HUDEP-2 (cell line): ENCODE results near the gene MYO1F.
"Not testable (repeated sequence)": the region's sequence is repeated elsewhere in the genome, so short reads cannot be mapped to it uniquely, and the experiment has no call there.

Experiments used
- DNase-seq, 76 experiments: peaks; one replicate each; lab custom pipeline; 2025; ENCODE audit not compliant: unreplicated experiment in 76 of 76; lab: John Stamatoyannopoulos, UW

The MYO1F gene

DNA sequence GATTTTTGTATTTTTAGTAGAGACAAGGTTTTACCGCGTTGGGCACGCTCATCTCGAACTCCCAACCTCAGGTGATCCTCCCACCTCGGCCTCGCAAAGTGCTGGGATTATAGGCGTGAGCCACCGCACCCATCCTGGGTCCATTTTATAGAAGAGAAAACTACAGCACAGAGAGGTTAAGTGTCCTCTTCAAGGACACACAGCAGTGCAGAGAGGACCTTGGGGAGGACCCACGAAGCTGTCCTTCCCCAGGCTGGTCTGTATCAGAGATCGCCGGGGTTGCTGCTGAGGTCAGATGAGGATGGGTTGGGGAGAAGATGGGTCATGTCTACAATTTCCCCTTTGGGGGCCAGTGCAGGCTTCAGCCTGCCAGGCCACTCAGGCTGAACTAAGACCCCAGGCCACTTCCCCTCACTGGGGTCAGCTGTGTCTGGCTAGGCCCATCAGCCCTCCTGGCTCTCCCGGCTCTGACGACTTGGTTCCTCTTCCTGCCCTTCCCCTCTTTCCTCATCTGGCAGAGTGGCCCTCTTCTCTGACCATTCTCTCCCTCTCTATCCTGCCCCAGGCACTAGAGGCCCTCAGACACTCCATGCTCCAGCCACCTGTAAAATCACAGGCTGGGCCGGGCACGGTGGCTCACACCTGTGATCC lies 9.6 kb downstream of the MYO1F start:
- no peak for DNase-seq

DNA sequence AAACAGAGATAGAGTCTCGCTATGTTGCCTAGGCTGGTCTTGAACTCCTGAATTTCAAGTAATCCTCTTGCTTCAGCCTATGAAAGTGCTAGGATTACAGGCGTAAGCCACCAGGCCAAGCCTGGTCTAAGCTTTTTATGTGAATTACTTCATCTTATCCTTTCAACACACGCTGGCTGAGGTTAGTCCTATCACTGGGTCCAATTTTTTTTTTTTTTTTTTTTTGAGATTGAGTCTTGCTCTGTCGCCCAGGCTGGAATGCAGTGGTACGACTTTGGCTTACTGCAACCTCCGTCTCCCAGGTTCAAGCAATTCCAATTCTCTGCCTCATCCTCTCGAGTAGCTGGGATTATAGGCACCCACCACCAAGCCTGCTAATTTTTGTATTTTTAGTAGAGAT lies 10.4 kb downstream of the MYO1F start:
- no peak for DNase-seq

DNA sequence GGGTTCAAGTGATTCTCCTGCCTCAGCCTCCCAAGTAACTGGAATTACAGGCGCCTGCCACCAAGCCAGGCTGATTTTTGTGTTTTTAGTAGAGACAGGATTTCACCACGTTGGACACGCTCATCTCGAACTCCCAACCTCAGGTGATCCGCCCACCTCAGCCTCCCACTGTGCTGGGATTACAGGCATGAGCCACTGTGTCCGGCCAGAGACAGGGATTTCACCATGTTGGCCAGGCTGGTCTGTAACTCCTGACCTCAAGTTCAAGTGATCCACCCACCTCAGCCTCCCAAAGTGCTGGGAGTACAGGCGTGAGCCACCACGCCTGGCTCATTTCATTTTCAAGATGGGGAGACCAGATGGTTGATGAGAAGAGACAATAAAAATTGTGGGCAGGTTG lies 12.4 kb downstream of the MYO1F start:
- DNase-seq = not testable (repeated sequence)

DNA sequence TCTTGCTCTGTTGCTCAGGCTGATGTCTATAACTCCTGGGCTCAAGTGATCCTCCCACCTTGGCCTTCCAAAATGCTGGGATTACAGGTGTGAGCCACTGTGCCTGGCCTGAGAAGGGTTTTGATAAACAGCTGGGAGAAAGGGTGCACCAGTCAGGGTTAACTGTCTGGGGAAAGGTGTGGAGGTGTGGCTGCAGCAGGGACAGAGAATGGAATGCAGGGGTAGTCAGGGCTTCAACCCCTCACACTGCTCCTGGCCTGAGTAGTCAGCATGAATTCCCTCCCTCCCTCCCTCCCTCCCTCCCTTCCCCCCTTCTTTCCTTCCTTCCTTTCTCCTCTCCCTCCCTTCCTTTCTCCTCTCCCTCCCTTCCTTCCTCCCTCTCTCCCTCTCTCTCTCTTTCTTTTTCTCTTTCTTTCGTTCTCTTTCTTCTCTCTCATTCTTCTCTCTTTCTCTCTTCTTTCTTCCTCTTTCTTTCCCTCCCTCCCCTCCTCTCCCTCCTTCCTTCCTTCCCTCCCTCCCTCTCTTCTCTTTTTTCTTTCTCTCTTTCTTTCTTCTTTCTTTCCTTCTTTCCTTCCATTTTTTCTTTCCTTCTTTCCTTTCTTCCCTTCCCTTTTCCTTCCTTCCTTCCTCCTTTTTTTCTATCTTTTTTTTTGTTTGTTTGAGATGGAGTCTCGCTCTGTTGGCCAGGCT lies 16.0 kb downstream of the MYO1F start:
- DNase-seq = no peak

DNA sequence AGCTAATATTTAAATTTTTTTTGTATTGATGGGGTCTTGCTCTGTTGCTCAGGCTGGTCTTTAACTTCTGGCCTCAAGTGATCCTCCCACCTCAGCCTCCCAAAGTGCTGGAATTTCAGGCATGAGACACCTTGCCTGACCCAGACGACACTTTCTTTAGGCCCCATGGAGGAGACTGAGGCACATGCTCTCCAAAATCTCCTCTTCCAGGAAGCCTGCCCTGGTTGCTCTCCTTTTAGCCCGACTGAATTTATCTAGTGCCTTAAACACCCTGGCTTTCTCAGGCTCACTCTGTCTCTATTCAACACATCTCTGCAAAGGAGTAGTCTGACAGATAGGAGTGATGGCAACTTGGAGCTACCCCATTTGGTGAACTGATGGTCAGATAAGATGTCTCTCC lies 18.9 kb downstream of the MYO1F start:
- DNase-seq = no peak

DNA sequence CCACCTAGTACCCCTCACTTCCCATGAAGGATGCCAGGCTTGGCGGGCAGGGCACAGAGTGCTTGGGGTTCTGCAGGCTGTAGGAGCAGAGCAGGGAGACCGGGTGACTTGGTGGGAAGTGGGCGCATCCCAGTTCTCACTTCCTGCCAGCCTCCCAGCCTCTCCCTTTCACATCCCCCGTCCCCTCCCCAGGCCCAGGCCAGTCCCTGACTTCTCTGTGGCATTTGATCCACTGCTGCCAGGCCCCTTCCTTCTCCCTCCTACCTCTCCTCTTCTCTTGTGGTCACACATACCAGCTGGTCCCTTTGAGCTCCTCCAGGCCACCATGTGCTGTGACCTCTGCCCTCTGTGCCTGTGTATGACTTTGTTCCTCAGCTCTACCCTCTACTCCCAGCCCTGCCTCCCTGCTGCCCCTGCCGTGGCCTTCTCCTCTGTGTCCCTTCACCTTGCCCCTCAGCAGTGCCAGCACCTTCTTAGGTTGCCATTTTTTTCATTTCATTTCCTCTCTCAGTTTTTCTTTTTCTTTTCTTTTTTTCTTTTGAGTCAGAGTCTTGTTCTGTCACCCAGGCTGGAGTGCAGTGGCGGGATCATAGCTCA lies 19.5 kb downstream of the MYO1F start:
- DNase-seq = no peak

DNA sequence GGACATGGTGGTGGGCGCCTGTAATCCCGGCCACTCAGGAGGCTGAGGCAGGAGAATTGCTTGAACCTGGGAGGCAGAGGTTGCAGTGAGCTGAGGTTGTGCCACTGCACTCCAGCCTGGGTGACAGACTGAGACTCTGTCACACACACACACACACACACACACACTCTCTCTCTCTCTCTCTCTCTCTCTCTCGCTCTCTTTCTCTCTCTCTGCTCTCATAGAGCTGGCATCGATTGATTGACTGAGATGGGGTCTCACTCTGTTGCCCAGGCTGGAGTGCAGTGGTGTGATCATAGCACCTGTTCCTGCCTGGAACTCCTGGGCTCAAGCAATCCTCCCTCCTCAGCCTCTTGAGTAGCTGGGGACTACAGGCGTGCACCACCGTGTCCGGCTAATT lies 23.5 kb downstream of the MYO1F start:
- DNase-seq = not testable (repeated sequence)

DNA sequence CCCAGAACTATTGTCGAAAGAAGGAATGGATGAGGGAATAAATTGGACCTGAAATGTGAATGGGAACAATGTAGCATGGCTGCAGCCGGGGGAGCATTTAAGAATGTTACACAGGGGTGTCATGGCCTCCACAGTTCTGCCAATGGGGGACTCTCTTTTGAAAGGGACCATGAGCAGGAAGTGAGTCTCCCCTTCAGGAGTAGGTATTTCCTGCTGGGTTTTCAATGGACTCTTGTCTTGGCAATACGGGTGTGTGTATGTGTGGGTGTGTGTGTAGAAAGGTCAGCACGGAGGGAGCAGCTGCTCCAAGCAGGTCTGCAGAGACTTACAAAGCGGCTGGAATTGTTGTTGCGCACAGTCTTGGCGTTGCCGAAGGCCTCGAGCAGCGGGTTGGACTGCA lies 24.4 kb downstream of the MYO1F start:
- peak in 11 of 76 experiments; percentile 1 to 37 (median 15) for DNase-seq

DNA sequence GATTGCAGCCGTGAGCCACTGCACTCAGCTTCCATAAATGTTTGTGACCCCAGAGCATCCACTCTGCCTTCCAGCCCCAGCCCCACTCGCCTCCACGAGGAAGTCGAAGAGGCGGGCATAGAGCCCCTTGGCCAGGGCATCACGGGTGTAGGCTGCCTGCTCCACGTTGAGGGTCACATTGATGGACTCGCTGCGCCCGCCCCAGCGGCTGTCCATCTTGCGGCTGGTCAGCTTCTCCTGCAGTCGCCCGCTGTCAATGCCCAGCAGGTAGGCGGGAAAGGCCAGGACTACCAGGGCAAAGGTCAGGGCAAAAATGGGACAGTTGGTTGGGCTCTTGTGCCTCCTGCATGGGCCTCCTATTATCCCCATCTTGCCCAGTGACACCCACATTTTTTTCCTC lies 27.2 kb downstream of the MYO1F start:
- DNase-seq = no peak

DNA sequence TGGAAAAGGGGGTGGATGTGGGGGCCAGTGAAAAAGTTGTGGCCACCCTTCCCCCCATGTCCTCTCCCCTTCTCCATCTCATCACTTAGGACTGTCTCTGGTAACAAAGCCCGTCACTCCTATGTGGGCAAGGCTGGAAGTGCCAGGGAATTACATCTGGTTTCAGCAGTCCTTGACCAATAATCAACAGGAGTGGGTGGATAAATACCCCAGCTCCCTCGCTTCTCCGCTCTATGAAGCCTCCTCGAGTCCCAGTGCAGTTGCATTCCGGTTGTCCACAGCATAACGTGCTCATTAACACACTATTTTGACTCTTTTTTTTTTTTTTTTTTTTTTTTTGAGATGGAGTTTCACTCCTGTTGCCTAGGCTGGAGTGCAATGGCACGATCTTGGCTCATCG lies 31.5 kb downstream of the MYO1F start:
- no peak for DNase-seq

DNA sequence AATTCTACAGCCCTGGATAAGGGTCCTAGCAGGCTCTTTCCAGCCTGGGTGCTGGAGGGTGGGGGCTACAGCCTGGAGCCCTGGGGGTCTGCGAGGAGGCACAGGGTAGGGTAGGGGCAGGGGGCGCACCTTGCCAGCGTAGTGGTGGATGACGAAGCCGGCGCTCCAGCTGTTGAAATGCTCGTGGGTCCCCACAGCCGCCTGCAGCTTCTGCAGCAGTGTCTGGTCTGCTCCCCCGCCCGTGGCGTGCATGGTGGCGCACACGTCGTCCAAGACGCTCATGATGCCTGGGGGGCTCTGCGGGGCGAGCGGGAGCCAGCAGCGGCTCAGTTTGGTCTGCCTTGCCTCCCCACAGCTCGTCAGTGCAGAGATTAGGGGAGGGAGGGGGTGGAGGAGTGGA lies 33.1 kb downstream of the MYO1F start:
- no peak for DNase-seq

DNA sequence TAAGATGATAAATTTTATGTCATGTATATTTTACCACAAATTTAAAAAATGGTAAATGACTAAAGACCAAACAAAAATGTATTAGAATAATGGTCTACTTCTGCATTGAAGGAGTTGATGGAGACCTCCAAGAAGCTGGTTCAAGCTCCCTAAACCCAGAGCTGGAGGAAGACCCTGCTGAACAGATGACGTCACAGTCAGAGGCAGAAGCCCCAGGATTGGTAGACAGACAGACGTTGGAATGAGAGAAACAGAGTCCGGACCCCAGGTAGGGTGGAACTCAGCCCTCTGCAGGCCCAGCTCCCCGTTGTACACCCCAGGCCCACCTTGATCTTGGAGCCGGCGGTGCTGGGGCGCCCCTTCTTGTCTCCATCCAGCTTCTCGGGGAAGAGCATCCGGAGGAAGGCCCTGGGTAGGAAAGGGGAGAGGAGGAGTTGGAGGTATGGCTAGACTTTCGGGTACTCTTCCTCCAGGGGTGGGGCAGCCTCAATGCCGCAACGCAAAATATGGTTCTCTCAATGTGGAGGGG lies 37.6 kb downstream of the MYO1F start:
- DNase-seq = no peak

DNA sequence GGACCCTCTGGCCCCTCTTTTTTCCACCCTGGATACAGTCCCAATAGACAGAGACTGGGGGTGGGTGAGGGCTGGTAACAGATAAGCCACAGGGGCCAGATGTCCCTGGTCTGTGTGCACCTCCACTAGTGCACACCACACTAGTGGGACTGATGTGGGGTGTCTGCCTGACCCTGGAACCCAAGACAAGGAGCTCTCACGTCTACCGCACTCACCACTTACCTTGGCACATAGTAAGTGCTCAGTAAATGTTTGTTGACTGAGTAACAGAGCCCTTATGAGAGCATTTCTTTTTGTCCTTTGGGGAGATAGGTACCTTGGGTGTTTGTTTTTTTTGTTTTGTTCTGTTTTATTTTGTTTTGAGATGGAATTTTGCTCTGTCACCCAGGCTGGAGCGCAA lies 40.1 kb downstream of the MYO1F start:
- no peak for DNase-seq

DNA sequence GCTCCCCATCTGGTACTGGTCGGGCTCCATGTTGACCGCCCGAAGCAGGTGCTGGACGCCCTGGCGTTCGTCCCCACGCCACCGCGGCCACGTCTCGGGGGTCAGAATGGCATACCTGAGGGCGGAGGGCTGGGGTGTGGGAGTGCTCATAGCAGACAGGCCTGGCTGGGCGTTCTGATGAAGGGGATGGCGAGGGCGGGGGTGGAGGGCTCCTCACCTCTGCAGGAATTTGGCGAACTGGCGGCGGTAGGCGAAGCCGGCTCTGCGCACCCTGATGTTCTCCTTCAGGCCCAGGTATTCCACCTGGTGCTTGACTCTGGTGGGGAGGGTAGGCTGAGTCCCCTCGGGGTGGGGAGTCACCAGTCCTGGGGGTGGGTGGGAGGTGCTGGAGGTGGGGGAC lies 41.0 kb downstream of the MYO1F start:
- no peak for DNase-seq

DNA sequence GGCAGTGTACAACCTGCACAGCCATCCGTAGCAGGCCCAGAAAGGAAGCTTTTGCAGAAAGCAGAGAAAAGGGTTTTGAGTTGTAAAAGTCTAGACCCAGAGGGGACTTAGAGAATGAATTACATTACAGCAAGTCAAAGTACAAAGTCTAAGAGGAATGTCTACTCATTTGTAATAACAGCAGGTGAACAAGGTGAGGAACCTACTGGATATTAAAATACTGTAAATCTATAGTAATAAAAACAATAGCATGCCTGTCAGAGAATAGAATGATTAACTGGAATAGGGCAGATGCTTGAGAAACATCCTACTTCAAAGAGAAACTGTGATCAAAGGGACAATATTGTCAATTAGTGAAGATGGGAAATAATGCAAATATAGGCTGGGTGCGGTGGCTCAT lies 45.0 kb downstream of the MYO1F start:
- no peak for DNase-seq

DNA sequence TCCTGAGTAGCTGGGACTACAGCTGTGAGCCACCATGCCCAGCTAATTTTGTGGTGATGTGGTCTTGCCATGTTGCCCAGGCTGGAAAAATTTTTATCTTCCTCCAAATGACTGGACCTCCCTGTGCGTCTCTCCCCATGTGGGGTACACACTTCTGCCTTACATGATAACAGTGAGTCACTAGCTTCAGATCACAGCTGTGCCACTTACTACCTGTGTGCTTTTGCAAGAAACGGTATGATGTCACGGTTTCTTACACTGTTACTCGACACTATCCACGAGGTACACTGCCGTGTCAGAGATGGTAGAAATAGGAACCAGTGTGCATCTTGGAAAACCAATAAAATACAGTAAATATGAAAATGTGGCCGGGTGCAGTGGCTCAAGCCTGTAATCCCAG lies 45.8 kb downstream of the MYO1F start:
- no peak for DNase-seq

DNA sequence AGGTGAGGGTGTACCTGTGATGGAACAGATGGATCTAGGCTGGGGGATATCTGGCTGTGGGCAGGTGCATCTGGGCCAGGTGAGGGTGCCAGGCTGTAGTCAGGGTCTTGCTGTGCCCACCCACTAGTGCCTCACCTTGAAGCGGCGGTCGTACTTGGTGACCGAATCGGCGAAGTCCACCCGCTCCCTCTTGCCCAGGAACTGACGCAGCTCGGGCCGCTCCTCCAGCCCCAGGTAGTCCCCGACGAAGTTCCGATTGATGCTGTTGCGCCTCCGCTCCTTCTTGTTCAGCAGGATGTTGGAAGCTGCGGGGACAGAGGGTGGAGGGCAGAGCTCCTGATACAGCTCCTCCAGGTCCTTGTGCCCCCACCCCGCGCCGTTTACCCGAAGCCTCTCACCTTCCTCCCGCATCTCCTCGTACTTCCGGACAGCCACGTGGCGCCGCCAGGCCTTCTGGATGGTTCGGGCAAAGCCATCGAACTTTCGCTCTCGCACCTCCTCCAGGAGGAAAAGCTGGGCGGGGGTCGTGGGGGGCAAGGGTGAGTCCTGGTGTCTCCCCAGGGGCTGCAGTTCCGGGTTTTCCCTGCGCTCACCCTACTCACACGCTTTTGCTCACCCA lies 47.1 kb downstream of the MYO1F start:
- DNase-seq = no peak

DNA sequence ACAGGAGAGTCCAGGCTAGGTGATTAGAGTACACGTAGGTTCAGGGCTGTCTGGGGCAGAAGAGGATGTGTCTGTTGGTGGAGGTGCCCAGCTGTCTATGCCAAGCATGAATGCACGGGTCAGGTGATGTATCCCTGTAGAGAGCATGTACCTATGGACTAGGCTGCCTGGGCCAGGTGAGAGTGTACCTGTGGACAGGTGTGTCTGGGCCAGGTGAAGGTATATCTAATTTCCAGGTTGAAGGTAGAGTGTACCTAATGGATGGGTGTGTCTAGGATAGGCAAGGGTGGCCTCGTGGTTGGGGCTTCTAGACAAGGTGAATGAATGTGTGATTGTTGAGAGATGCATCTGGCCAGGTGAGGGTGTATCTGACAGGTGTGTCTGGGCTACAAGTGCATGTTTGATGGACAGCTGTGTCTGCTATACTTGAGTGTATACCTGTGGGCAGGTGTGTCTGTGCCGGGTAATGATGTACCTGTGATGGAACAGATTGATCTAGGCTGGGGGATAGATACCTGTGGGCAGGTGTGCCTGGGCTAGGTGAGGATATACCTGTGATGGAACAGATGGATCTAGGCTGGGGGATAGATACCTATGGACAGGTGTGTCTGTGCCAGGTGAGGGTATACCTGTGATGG lies 47.8 kb downstream of the MYO1F start:
- DNase-seq = no peak

DNA sequence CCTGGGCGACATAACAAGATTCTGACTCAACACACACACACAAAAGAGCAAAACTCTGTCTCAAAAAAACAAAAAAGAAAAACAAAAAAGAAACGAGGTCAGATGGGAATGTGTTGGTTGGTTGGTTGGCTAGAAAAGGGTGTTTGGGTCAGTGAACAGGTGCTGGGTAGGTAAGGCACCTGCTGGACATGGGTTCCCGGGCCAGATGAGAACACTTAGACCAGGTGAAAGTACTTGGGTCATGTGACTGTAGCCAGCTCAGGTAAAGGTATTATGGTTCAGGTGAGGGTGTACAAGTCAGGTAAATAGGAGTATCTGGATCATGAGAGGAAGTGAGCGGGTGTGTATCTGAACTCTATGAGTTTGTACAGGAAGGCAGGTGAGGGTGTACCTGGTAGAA lies 48.7 kb downstream of the MYO1F start:
- no peak for DNase-seq

DNA sequence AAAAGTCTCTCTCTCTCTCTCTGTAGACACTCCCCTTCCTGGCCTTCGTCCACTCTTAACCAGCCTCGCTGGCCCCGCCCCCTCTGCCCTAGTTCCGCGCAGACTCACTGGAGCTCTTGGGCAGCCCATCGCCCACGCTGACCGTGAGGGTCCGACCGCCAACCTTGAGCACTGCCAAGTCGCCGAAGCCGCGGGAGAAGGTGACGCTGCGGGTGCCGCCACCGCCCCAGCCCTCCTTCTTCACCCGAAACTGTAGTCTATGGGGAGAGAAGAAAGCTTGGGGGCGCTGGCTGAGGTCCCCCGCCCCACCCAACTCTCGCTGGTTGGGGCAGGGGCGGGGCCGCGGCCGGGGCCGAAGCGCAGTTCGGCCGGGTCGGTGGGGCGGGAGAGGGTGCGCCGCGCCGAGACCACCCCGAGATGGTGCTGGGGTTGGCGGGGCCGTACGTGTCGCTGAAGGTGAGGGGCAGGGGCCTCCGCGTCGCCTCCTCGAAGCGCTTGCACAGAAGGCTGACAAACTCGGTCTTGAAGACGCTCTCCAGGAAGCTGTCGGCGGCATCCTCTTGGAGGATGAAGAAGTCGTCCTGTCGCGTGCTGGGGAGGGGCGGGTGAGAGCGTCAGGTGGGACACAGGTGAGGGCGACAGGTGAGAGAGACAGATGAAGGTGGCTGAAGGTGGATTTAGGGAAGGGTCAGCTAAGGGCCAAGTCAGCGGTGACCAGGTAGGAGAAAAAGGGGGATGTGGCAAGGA lies 50.7 kb downstream of the MYO1F start:
- DNase-seq = no peak

DNA sequence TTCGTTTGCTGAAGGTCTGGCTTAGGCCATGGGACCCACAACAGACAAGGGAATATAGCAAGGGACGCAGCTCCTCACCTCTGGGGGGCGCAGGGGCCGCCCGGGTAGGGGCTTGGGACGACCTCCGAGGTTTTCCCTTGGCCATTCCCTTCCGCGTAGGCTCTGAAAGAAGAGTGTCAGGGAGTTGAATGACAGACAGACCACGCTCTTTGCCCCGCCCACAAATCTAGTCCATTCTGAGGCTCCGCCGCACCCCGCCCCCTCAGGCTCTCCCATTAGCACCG lies 51.9 kb downstream of the MYO1F start:
- DNase-seq = no peak
